RKO (cell line): ENCODE results near the gene MISP.

ENCODE experiments used
- DNase-seq: peaks from one replicate; pipeline ENCODE4 v3.0.0-alpha.2; 2016; ENCODE audit warnings: low spot score

The MISP gene

DNA sequence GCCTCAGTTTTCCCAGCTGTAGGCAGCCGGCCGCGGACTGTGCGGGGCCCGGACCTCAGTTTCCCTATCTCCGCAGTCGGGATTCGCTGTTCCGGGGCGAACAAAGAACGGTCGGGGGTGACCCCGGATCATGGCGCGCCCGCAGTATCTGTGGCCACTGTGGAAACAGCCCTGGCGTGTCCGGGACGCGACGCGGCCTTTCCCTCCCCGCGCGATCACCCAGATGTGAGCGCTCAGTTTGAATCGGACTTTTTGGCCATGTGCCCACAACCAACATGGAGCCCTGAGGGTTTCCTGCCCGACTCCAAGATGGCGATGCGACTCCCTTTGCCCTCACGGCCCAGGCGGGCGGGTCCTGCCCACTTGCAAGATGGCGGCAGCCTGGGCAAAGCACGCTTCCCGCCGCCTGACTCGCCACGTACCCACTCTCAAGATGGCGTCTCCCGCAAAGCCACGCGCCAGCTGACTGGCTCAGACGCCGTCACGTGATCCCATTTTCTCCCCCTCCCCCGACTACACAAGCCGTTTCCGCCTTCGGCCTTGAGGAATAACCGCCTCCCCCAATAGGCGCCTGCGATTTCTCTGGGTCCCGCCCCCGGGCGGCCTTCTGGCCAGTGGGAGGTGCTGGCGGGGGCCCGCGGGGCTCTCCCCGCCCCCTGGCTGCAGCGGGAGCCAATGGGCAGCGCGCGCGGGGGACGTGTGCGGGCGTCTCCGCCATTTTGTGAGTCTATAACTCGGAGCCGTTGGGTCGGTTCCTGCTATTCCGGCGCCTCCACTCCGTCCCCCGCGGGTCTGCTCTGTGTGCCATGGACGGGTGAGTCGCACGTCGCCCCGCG lies 46.0 kb downstream of the MISP start, which contains the start of gene PTBP1:
PTBP1 (plus strand) TSS at position 761 of the 836 bp plus-strand sequence; CDS start at position 807, 46 bp downstream.
- DNase-seq = peak; percentile 100

DNA sequence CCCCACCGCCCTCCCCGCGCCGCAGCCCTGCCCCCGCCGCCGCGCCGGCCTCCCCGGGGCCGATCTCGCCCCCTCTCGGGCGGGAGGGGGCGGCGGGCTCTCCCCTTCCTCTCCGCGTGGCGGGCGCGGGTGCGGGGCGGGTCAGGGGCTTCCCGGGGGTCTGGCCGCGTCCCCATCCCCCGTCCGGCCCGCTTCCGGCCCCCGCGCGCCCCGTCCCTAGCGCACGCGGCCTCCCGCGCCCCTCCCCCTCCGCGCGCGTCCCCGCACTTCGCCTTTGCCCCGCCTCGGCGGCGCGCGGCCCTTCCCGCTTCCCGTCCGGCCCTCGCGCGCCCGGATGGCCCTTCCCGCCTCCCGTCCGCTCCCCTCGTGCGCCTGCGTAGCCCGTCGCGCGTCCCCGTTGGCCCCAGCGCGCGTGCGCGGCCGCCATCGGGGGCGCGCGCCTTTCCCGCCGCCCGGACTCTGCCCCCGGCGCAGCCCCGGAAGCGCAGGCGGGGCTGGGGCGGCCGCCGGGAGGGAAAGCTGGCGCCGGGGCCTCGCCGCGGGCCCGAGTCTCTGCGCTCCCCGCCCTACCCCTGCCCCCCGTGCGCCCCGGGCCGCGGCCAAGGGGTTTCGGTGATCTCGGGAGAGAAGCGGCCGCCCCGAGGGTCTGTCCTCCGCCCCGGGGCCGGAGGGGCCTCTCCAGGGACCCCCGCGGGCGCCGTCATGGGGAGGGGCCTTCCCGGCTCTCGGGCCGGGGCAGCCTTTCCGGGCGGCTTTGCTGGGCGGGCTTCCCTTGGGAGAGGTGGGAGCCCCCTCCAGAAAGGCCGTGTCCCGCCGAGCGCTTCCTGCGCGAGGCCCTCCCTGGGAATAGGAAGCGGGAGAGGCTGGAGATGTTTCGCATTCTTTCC lies 46.9 kb downstream of the MISP start:
- peak; percentile 89 for DNase-seq

DNA sequence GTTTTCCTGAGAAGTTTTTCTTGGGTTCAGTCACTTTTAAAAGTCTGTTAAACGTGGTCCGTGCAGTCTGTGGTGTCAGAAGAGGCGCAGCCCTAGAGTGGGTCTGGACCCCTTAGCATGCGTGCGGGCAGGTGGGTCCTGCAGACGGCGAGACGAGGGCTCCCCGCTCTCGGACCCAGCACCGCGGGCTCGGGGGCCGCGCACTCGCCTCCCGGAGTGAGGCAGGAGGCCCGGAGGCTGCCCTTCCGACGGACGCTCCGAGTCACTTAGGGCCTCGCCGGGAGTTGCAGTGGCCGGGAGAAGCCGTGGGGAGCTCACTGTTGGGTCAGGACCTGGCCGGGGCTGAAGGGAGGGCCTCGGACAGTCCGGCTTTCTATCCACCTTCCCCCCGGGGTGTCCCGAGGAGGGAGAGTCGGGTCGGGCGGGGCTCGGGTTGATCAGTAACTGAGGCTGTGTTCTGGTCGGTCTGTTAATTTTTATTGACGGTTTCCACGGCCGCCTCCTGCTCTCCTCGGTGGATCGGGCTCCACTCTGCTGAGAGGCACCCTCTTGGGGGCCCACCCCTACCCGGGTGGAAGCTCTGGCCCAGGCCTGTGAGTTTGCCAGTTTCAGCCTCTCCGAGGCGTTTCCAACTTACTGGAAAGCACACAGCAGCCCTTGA lies 47.6 kb downstream of the MISP start:
- DNase-seq = no peak

DNA sequence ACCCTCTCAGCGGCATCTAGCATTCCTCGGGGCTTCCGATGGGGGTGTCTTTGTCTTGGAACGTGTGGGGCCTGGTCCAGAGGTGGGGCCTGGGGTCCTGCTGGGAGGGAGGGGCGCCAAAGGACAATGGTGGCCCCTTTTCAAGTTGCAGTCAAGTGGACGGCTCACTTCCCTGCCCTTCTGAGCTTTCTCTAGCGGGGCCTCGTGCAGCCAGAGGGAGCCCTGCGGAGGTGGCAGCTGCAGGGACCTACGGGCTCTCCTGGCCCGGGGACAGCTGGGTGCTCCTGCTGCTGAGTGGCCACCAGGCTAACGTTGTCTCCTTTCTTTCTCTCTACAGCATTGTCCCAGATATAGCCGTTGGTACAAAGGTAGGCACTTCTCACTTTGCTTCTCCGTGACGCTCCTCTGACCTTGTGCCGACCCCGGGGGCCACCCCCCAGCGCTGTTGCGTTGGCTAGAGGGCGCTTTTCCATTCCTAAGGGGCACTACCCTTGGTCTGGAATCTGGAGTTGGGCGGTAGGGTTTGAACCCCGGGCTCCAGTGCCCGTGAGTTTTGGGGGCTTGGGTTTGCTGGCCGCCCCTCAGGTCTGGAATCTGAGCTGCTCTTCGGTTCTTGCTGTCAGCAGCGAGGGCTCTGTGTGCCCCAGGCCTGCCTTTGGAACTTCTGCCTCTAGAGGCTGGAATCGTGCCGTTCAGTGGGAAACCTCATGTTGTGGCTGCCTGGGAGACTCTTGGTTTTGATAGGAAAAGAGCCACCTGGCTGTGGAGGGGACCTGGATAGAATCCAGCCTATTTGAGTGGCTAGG lies 48.4 kb downstream of the MISP start:
- DNase-seq = peak; percentile 50

DNA sequence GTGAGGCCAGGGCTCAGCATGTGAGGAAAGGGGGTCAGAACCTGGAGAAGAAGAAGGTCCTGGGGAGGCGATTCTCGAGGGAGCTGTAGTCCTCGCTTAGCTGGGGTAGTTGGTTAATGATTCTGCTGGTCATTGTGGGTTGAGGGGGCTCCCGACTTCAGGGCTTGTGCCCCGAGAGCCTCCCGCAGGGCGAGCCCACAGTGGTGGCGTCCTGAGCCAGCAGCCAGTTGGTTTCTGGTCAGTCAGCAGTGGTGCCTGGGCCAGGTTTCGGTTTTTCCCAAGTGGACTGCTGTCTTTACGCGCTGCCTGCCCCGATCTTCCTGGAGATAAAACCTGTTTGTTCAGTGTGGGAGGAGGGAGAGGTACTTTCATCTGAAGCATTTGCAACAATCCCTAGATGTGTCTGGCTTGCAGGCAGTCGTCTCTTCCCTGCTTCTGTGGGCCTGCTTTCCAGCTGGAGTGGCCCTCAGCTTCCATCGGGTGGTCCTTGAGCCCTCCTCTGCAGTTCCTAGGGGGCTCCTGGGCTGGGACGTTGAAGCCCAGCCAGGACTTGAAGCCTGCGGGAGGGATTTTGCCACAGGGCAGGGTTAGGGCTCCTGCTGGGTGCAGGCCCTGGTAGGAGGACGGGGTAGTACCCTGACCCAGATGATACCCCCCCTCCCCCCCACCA lies 49.6 kb downstream of the MISP start:
- DNase-seq = no peak

DNA sequence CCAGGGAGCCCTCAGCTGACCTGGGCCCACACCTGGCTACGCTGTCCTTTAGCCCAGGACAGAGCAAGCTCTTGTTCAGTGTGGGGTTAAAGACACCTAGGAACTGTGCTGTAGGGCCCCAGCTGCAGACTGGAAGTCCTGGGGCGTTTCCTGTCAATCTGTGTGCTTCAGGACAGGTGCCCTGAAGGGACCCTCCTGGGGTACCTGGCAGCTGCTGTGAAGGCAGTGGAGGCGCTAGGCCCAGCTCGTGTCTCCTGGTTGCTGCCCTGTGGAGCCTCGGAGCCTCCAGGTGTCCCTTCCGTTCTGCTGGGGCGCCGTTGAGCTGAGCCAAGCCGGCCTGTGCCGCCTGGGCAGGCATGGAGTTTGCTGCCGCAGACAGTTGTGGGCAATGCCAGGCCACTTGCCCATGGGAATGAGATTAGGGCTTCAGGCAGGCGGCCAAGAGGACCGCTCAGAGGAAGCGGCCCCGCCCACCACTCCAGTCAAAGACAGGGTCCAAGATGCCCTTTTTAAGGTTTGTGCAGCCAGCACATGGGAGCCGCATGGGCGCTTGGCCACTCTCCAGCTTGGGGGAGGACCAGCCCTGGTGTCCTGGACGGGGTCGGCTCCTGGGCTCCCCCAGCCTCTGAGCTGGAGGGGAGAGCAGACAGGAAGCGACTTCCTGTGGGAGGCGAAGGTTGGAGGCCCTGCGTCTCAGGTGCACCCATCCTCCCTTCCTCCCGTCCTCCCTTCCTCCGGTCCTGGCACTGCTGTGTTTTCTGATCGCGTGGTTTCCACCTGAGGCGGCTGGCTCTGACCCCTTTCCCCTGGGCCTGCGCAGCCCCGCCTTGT lies 50.3 kb downstream of the MISP start:
- DNase-seq = no peak

DNA sequence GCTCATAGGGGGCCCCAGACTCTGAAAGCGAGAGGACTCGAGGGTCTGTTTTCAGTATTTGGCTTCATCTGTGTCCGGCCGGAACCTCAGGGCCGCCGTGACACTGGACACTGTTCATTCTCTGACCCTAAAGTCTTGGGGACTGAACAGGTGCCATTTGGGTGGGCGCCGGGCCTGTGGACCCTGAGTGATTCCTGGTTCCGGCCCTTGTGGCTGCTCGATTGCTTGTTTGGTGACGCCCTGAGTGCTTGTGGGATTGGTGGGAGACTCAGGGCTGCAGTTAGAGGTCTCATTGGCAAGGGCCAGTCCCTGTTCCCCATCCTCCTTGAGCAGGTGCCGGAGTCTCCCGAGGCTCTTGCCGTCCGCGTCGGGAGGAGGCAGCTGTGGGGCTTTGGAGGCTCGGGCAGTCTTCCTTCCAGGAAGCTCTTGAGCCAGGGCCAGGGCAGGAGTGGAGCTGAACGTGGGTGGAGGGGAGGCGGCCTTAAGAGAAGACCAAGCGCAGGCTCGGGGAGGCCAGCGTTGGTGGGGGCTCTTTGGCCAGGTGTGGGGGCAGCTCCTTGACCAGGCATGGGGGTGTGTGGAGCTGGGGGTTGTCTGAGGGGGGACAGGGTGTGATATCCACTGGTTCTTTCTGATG lies 51.1 kb downstream of the MISP start:
- DNase-seq = no peak

DNA sequence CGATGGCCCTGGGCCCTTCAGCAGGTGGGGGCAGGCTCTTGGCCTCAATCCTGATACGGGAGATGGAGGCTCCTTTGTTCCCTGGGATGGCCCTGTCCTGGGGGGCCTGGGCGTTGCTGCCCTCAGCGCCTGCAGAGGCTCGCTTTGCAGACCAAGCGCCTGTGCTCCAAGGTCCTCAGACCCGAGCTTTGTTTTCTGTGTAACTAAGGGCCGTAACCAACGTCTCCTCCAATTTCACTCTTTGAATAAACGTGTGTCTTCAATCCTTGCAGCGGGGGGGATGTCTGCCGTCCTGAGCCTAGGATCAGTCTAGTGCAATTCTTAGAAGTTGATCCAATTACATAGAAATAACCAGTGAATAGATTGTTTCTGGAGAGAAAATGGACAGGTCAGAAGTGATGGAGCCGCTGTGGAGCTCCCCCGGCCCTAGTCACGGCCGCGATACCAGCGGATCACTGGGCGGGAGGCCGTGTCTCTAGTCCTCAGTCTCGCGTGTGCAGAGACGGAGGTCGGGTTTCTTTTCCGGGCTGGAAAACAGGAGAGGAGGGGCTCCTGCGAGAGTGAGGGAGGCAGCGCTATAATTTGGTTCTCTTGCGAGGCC lies 51.7 kb downstream of the MISP start:
- no peak for DNase-seq

DNA sequence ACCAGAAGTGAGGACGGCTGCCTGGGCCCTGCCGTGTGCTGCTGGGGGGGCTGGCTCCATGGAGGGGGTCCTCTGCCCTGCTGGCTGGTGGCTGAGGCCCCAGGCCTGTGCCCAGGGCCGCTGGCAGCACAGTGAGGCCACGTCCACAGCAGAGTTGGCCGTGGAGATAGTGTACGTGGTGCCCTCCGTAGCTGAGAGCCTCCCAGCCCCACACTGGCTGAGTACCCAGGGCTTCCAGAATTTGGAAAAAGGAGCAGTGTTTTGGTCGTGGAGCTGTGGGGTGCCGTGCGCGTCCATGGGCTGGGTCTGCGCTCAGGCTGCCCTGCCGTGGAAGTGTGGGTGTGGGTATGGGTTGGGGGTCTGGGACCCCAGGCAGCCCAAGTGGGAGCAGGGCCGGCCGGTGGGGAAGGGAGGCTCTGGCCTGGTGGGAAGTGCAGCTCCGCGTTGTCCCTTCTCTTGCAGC lies 52.2 kb downstream of the MISP start:
- no peak for DNase-seq

DNA sequence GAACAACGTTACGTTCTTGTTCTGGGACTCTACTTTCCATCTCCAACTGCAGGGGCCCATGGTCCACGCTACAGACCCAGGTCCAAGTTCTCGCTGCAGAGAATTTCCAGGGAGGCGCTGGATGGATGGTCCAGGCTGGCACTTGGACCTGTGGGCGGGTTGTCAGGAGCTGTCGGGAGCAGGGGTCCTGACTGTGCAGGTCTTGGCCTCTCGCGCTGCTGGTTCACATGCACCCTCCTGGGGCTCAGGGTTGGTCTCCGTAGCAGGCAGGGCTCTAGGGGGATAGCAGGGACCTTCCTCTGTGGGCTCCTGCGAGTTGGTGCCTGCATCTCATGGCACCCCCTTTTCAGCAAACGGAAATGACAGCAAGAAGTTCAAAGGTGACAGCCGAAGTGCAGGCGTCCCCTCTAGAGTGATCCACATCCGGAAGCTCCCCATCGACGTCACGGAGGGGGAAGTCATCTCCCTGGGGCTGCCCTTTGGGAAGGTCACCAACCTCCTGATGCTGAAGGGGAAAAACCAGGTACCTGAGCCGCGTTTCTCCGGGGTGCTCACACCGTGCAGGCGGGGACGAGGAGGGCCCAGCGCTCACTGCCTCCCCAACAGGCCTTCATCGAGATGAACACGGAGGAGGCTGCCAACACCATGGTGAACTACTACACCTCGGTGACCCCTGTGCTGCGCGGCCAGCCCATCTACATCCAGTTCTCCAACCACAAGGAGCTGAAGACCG lies 52.9 kb downstream of the MISP start:
- no peak for DNase-seq

DNA sequence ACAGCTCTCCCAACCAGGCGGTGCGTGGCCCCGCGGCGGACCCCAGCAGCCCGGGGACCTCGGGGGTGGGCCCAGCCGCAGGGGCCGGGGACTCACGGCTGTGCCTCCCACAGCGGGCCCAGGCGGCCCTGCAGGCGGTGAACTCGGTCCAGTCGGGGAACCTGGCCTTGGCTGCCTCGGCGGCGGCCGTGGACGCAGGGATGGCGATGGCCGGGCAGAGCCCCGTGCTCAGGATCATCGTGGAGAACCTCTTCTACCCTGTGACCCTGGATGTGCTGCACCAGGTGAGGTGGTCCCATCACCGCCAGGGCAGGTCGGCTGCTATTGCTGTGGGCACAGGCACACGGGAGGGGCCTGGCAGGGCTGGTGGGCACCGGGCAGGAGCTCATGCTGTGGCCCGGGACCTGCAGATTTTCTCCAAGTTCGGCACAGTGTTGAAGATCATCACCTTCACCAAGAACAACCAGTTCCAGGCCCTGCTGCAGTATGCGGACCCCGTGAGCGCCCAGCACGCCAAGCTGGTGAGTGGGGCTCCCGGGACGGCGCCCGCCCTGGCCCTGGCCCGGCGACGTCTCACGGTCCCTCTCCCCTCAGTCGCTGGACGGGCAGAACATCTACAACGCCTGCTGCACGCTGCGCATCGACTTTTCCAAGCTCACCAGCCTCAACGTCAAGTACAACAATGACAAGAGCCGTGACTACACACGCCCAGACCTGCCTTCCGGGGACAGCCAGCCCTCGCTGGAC lies 53.7 kb downstream of the MISP start:
- no peak for DNase-seq

DNA sequence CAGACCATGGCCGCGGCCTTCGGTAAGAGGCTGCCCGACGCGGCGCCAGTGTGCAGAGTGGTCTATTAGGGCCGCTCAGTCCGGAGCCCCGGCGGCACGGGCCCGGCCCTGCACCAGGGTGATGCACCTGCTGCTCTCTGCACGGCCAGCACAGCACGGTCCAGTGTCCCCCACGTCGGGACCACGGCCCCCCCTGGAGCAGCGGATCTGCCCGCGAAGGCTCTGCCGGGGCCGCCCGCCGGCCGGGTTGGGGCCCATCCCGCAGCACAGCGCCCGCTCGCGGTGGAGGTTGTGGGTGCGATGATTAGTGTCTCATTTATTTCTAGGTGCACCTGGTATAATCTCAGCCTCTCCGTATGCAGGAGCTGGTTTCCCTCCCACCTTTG lies 54.2 kb downstream of the MISP start:
- DNase-seq = no peak

DNA sequence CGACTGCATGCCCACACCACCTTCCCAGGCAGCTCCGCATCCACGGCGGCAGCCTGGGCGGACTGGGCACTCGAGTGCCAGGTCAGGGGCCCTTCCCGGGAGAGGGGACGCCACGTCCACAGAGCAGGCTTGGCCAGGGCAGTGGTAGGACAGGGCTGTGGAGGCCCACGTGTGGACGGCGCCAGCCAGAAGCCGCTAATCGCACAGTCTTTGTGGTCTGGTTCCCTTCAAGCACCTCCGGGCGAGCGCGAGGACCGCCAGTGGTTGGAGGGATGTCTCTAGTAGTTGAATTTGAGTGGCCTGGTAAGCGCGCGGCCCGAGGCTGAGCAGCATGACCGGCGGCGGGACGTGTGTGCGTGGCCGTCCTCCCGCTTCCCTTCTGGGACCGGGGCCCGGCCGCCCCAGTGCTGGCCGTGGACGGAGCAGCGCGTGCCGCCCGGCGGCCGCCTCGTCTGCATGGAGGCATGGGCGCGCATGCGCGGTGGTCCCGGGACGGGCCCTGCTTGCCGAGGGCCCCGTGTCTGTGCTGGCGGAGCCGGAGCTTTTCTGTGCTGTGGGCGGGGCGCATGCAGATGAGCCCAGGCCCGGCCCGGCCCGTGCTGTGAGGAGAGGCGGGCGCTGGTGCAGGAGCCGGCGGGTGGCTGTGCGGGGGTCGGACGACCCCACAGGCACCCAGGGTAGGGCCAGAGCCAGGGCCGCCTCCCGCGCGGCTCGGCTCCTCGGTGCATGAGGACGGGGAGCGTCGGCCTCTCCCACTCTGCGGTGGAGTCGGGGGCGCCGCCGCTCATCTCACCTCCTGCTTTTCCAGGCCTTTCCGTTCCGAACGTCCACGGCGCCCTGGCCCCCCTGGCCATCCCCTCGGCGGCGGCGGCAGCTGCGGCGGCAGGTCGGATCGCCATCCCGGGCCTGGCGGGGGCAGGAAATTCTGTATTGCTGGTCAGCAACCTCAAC lies 55.0 kb downstream of the MISP start:
- DNase-seq = no peak

DNA sequence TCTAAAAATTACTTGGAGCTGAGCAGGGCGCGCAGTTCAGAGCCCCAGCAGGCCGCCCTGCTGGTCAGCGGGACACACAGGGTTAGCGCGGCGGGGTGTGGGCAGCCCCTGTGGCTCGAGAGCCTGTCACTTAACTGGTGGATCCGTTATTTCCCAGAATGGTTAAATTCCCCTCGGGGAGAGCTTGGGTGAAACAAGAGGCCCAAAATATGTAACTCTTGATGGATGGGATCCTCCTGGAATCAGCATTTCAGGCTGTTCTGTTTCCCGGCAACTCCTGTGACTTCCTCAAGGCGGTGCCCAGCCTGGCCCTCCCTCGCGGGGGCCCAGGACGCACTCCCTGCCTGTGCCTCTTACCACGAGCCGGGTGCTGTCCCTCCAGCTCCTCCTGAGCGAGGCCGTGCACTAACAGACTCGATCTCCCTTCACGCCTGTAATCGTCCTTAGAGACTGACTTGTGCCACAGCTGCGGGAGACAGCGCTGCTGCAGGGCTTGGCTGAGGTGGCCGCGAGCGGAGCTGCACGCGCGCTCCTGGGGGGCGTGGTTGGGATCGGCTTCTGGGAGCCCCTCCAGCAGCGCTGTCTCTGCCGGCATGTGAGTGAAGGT lies 56.0 kb downstream of the MISP start:
- DNase-seq = no peak

DNA sequence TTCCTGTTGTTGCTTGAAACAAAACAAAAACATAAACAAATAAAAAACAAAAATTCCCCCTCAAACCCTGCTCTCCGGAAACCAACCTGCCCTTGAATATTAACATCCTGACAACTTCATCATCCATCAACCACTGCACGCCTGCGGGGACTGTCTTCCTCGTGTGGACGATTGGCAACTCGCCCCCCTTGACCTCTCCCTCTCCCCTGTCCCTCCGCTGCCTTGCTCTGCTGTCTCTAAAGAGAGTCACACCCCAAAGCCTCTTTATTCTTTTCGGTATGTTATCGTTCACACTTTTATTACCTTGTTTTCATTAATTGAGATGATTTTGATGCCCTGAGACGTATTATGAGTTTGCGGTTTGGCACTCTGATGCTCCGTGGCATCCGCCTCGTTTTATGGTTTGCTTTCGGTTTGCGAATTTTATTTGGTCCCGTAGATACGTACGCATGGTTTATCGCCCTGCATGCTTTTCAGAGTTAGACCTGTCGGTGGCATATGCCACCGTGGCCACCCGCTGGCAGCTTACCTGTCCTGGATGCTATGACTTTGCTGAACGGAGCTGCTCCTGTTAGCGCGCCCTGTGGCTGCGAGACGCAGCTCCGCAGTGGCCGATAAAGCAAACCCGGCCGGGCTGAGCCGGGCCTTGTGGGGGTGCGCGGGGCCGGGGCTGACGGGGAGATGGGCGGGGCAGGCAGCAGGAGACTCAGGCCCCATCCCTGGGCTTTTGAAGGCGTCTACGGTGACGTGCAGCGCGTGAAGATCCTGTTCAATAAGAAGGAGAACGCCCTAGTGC lies 56.9 kb downstream of the MISP start:
- no peak for DNase-seq
